ENCODE data around the gene FOXN3. TPM values are rescaled to one million over a fixed set of nuclear protein-coding genes. Genes with fewer than 3 reads are reported as not detected.

FOXN3 gene
- total RNA-seq, 1 experiment from 2014 or later = 125 TPM

- H3K27ac ChIP-seq (ENCODE audit: insufficient read length, low read depth, low read length) = no peak overlapping the region
- H2BK5ac ChIP-seq (ENCODE audit: insufficient read length, low read length) = no peak overlapping the region
- no peak for DNase-seq
- Mint-ChIP-seq H3K4me3 (no peak overlapping the region), H3K4me1 (peaks cover 72 to 76% of the 10 kb centered on the region in 2 experiments), H3K9me3 (no peaks in the 10 kb centered on the region), H3K36me3 (ENCODE audit: insufficient read depth in 1 of 3, low read depth in 3 of 3) (peaks cover 15 to 47% (median 17%) of the 10 kb centered on the region in 3 experiments; a peak in 6 of 7 replicates), H3K27ac (peak overlapping the region; percentile 92 to 95 (median 93); a peak in 6 of 7 replicates), H3K27me3 (ENCODE audit: low read depth) (no peaks in the 10 kb centered on the region)
- H3K4ac ChIP-seq (ENCODE audit: low read depth, low read length) = no peak overlapping the region
- H2BK120ac ChIP-seq (ENCODE audit: low read depth, low read length, poor library complexity, severe bottlenecking) = no peak overlapping the region
- TF ChIP-seq, protein P1, sequence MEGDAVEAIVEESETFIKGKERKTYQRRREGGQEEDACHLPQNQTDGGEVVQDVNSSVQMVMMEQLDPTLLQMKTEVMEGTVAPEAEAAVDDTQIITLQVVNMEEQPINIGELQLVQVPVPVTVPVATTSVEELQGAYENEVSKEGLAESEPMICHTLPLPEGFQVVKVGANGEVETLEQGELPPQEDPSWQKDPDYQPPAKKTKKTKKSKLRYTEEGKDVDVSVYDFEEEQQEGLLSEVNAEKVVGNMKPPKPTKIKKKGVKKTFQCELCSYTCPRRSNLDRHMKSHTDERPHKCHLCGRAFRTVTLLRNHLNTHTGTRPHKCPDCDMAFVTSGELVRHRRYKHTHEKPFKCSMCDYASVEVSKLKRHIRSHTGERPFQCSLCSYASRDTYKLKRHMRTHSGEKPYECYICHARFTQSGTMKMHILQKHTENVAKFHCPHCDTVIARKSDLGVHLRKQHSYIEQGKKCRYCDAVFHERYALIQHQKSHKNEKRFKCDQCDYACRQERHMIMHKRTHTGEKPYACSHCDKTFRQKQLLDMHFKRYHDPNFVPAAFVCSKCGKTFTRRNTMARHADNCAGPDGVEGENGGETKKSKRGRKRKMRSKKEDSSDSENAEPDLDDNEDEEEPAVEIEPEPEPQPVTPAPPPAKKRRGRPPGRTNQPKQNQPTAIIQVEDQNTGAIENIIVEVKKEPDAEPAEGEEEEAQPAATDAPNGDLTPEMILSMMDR (conservative IDR thresholded peaks at IDR 0.05) = 0 out of 3 replicates have a peak, but pooled peaks have one; percentile 10
- H3K79me2 ChIP-seq (ENCODE audit: insufficient read depth, low read length) = peaks cover 6% of the 10 kb centered on the region; the same call in 1 of the 2 replicates
- peaks cover 28% of the 10 kb centered on the region for H3K4me1 ChIP-seq (ENCODE audit: insufficient read depth, low read length)
- H3K14ac ChIP-seq (ENCODE audit: insufficient read depth, low read length) = peak overlapping the region; percentile 33; the same call in 1 of the 2 replicates
- no peak overlapping the region for H3K18ac ChIP-seq (ENCODE audit: insufficient read length, low read depth, low read length)
- H4K5ac ChIP-seq (ENCODE audit: insufficient read length, low read depth, low read length) = no peak overlapping the region
- no peaks in the 10 kb centered on the region for H3K79me1 ChIP-seq (ENCODE audit: insufficient read depth, low read depth, low read length, poor library complexity, severe bottlenecking)
- H4K91ac ChIP-seq (ENCODE audit: insufficient read length, low read depth, low read length) = no peak overlapping the region
- H3T11ph ChIP-seq (ENCODE audit: low read length) = no peak overlapping the region
- no peak overlapping the region for H4K8ac ChIP-seq (replicated peaks; ENCODE audit: insufficient read length, low read depth, low read length)
- no peak overlapping the region for H3K23ac ChIP-seq (ENCODE audit: insufficient read length, low read depth, low read length)
- H4K20me1 ChIP-seq (ENCODE audit: control insufficient read depth, insufficient read depth, insufficient read length) = no peaks in the 10 kb centered on the region
- no peak overlapping the region for H3K9ac ChIP-seq (ENCODE audit: extremely low read depth, insufficient read length, low read length)
- no peak overlapping the region for H2BK20ac ChIP-seq (ENCODE audit: low read depth, low read length, poor library complexity, severe bottlenecking)
- WGBS (ENCODE audit: extremely low coverage, insufficient read length, low lambda C conversion rate) = no CpG with 5 or more reads among the region's 16 CpGs
- H3K56ac ChIP-seq (ENCODE audit: insufficient read length, low read depth, low read length) = no peak overlapping the region
- H2BK12ac ChIP-seq (ENCODE audit: insufficient read length, low read depth, low read length) = no peak overlapping the region
- H3K9me3 ChIP-seq (ENCODE audit: control insufficient read depth, low read depth, low read length) = no peaks in the 10 kb centered on the region
- no peak overlapping the region for H2AK5ac ChIP-seq (ENCODE audit: insufficient read length, low read length)
- H3K27me3 ChIP-seq (ENCODE audit: insufficient read depth, low read length) = no peaks in the 10 kb centered on the region
- no peak overlapping the region for H3K4me2 ChIP-seq (ENCODE audit: insufficient read depth, insufficient read length, low read length)
- H2AFZ ChIP-seq (ENCODE audit: low read length) = no peak overlapping the region
- H3K23me2 ChIP-seq (ENCODE audit: insufficient read length, low read depth, low read length, poor library complexity, severe bottlenecking) = no peaks in the 10 kb centered on the region
- no peak overlapping the region for H2BK15ac ChIP-seq (ENCODE audit: low read depth, low read length)
These were observed 111.9 kb downstream of the FOXN3 start for GRCh38 chr14:89304972-89305703.
